Measurements from ENCODE around the gene PSD.

DNA sequence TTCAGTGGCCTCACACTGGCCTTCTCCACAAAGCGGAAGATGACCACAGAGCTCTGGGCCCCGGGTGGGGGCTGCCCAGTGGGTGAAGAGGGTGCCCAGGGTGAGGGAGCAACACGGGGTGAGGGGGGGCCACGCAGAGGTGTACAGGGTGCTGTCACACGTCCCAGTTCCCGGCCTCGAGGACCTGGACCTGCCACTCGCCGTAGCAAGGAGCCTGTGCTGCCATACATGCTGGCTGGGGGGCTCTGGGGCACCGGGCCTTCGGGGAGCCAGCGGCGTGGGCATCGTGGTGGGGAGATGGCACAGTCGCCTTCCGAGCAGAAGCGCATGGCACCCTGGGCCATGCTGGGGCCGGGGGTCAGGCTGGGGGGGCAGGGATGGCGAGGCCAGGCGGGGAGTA, 1.9 kb downstream of the PSD start:
- TF ChIP-seq, protein P1, sequence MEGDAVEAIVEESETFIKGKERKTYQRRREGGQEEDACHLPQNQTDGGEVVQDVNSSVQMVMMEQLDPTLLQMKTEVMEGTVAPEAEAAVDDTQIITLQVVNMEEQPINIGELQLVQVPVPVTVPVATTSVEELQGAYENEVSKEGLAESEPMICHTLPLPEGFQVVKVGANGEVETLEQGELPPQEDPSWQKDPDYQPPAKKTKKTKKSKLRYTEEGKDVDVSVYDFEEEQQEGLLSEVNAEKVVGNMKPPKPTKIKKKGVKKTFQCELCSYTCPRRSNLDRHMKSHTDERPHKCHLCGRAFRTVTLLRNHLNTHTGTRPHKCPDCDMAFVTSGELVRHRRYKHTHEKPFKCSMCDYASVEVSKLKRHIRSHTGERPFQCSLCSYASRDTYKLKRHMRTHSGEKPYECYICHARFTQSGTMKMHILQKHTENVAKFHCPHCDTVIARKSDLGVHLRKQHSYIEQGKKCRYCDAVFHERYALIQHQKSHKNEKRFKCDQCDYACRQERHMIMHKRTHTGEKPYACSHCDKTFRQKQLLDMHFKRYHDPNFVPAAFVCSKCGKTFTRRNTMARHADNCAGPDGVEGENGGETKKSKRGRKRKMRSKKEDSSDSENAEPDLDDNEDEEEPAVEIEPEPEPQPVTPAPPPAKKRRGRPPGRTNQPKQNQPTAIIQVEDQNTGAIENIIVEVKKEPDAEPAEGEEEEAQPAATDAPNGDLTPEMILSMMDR (IDR thresholded peaks at IDR 0.05; ENCODE audit: extremely low read depth in 1 of 2, insufficient read depth in 1 of 2, low read depth in 1 of 2, low read length in 2 of 2) = no peak
- TF ChIP-seq EZH2 (IDR thresholded peaks at IDR 0.05; ENCODE audit: borderline replicate concordance, low read depth, low read length, severe bottlenecking) = no peak
- TF ChIP-seq POLR2A (IDR thresholded peaks at IDR 0.05; ENCODE audit: low read depth, low read length) = no peak
- no peak for TF ChIP-seq POLR2AphosphoS5 (IDR thresholded peaks at IDR 0.05; ENCODE audit: insufficient read depth, low read depth, low read length)
- TF ChIP-seq, protein P2, sequence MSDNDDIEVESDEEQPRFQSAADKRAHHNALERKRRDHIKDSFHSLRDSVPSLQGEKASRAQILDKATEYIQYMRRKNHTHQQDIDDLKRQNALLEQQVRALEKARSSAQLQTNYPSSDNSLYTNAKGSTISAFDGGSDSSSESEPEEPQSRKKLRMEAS (IDR thresholded peaks at IDR 0.05; ENCODE audit: insufficient read depth, insufficient read length) = no peak
- TF ChIP-seq GATA2 (IDR thresholded peaks at IDR 0.05; ENCODE audit: insufficient read depth, insufficient read length, low read depth, low read length) = no peak
- TF ChIP-seq MYC (IDR thresholded peaks at IDR 0.05; ENCODE audit: low read depth, low read length) = no peak
